Astrocyte of the hippocampus (primary cell): ENCODE data around the gene GNA14.
"Not testable (repeated sequence)": the region's sequence is repeated elsewhere in the genome, so short reads cannot be mapped to it uniquely, and the experiment has no call there.

Source experiments
- DNase-seq: peaks from one replicate; pipeline ENCODE4 v3.0.0; 2011; ENCODE audit warnings: low read depth, low spot score

Gene GNA14

DNA sequence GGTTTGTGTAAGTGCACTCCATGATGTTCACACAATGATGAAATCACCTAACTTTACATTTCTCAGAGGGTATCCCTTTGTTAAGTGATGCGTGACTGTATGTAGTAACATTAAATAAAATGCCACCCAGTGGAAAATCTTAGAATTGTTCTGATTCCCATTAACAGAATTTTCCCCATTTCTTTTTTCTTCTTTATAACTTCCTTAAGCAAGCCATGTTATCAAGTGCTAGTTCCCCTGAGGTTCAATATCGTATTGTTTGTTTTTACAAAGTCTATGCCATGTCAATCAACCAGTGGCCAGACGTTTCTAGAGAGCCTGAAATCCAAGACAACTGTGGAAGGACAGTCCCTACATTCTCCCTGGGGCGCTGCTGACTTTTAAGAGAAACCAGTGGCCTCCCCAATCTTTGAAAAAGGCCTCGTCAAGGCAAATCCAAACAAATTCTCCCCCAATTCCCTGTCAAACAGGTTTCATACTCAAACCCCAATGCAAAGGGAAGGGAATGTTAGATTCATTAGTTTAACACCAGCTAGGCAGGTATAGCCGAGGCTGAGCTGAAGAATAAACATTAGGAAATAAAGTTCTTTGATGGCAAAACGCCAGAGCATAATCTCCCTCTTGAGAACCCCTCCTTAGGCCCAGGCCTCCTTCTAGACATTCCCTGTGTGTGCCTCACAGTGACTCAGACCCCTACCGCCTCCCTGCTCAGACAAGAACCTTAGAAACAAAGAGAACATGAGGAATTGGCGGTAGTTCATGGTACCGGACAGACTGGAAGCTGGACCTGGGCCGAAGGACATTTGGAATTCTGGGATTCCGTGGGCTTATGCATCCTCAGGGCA, 198.7 kb downstream of the GNA14 start:
- DNase-seq = peak; percentile 86

DNA sequence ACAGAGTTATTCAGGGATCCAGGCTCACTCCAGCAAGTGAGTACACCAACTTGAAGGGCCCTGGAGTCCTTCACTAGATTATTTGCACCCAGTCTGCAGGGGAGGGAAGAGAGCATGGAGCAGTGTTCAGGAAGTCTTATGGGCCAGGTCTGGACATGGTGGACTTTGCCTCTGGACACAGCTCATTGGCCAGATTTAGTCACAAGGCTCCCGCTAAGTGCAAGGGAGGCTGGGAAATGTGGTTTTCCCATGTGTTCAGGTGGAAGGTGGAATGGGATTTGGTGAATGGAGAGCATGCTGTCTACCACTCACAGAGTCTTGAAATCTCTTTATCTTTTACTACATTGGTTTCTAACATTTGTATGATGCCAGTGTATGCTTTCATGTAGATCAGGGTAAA, 200.5 kb downstream of the GNA14 start:
- DNase-seq = no peak

DNA sequence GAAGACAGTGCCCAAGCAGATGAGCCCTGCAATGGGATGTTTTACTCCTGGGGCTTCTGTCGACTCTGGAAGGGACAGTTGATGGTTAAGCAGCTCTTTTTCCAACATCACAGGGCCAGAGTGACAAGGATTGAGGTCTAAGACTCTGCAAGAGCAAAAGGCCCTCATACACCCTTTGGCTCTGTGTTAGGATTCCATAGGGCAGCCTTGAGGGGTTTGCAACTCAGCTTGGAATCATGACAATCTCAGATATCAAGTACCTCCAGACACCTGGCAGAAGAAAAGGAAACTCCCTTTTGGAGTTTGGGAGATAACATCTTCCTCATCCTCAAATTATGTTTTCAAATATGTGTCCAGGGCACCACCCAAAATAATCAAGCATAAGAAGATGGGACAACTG, 205.7 kb downstream of the GNA14 start:
- no peak for DNase-seq

DNA sequence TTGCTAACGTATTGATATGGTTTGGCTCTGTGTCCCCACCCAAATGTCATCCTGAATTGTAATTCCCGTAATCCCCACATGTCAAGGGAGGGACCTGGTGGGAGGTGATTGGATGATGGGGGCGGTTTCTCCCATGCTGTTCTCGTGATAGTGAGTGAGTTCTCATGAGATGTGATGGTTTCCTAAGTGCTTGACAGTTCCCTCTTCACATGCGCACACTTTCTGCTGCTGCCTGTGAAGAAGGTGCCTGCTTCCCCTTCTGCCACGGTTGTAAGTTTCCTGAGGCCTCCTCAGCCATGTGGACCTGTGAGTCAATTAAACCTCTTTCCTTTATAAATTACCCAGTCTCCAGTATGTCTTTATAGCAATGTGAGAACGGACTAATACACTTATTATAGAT, 207.0 kb downstream of the GNA14 start:
- DNase-seq = not testable (repeated sequence)

DNA sequence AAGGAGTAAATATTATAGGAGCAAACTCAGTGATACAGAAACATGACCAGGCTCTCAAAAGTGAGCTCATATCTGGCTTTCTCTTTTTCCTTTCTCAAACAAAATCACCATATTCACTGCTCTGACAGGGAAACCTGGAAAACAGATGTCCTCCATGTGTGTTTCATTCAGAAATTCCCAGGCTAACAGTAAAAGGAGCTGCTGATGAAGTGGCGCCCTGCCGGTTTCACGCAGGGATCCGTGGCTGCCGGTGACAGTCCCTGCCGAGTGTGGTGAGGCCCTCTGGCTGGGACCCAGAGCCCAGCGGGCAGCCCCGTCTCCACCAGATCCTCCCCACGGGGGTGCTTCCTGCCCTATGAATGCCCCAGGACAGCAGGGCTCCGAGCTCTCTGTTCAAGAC, 208.1 kb downstream of the GNA14 start:
- DNase-seq = peak; percentile 63

DNA sequence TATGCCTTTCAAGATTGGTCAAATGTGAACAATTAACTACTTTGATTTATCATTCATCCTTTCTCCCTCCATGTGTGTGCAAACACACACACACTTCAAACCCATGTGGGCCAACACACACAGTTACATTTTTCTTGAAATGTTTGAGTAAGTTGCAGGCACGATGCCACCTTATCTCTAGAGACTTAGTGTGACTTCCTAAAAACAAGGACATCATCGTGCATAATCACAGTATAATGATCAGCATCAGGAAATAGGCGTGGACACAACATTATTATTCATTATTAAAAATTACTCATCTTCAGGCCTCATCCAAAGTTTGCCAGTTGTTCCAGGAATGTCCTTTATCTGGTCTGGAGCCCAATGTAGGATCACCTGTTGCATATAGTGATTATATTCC, 209.5 kb downstream of the GNA14 start:
- DNase-seq = no peak

DNA sequence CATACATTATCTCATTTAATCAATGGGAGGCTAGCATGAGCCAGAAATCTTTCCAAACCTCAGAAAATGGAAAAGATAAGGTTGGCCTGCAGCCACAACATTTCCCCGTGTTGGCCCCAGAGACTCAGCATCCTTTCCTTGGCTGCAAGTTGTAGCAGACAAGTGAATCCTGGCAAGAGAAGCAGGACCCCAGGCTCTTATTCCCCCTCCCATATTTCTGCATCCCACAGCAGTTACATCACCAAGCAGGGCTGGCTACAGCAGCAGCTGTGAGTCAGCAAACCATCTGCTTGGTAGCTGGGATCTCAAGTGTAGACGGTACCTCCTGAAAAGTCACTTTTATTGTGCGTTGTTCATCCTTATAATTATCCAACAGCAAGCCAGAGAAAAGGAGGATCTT, 212.4 kb downstream of the GNA14 start:
- peak; percentile 55 for DNase-seq

DNA sequence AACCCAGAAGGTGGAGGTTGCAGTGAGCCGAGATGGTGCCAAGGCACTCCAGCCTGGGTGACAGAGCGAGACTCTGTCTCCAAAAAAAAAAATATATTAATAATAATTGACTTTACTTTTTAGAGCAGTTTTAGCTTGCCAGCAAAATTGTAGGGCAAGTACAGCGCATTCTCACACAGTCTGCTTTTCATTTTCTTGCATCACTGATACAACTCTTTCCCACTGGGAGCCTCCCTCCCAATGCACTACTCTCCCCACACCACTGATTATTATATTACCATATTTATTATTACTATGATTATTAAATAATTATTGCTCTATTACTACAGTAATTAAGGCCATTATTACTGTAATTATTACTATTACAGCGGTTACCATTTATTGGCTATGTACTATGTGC, 212.8 kb downstream of the GNA14 start:
- no peak for DNase-seq

DNA sequence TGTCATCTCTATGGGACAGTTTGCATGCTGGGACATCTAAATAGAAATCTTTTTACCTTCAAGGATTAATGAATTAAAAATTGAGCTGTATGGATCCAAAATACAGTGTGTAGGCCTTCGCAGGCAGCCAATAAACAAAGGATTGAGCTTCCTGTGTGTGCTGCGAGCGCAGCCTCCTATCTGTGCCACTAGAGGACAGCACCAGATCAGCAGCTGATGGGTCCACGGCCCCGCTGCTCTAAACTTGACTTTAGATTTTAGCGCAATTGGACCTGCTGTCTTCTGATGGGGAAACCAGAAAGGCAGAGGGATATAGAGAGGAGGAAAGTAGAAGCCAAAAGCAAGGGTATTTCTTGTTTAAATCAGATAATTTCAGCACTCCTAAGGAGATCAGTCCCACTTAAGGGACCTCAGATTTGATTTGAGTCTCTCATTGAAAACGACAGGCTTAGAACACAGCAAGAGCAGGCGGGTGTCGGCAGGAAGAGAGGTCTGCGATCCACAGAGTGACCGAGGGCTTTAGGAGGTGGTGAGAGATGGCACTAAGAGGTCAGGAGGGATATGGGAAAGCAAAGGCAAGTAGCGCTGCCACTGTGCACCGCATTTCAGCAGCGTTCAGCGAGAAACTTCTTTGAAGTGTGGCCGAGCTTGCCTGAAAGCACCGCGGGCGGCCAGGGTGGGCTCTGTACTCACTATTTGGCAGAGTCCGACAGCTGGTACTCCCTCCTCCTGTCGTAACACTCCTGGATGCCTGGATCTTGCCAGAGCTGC, 214.3 kb downstream of the GNA14 start:
- DNase-seq = peak; percentile 86

DNA sequence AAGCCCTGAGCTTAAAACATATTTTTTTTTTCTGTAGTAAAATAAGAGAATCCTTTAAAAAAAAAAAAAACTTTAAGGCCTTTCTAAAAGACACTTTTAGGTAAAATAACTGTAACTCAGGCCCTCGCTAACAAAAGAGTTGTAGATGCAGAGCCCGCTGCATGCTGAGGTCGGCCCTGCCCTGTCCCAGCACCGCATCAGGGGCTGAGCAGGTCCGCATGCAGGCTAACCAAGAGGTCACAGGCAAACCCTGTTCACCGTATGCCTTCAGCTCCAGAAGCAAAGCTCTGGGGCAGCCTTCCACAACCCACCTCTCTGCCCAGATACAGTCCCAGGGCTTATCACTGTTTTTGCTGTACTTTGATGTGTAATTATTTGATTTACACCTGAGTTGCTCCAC, 216.1 kb downstream of the GNA14 start:
- DNase-seq = no peak

DNA sequence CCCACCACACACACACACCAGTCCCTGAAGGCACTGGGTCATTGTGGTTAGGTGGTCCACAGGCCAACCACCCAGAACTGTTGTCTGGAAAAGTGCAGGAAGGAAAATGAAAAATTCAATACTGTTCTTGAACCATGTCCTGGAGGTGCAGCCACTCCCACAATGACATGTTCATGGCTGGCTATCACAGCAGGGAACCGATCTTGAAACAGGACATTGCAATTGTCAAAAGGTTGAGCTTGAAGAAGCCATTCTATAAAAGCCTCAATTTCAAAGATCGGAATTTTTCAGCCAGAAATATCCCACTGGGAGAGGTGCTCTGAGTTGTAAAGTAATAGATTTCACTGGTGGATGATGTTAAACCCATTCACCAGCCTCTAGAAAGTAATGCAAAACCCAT, 218.2 kb downstream of the GNA14 start:
- DNase-seq = no peak

DNA sequence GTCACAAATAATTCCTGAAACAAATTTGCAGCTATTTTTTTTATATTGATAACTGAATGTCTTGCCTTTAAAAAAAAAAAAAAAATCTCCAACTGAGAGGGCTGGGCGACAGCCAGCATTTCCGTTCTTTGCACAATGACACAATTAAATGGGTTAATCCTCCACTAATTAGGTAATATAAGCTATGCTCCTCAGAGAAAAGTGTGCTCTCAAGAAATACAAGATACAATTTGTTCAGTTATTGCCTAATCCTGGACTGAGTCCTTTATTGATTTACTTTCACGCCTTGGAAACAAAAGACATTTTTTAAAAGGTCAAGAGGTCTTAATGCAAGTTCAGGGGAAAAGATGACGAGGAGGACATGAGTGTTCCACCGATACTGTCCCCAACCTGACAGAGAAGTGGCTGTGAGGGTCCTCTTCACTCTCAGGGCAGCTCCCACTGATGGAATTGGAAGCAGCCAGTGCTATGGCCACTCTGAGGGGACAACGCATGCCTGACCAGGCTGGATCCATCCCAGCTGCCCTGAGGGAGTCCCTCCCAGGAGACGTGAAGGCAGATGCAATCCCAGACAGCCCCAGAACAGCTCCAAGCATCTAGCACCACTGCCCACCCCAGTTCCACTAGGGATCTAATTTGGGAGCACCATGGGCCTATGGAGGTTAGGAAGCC, 220.7 kb downstream of the GNA14 start:
- no peak for DNase-seq

DNA sequence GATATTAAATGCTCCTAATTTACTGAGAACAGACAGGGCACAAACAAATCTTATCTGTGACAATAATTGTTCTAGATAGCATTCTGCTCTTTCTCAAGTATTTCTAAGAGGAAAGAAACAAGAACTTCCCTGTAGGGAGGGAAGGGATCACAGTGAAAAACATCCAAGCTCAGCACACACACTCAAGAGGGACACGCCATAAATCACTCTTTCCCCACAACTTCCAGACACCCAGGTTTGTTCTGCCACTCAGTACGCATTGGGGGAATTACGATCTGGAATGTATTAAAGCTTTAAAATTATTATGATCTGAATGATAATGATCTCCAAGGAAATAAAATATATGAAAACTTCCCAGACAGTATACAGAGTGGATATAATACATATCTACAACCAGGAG, 221.4 kb downstream of the GNA14 start:
- no peak for DNase-seq

DNA sequence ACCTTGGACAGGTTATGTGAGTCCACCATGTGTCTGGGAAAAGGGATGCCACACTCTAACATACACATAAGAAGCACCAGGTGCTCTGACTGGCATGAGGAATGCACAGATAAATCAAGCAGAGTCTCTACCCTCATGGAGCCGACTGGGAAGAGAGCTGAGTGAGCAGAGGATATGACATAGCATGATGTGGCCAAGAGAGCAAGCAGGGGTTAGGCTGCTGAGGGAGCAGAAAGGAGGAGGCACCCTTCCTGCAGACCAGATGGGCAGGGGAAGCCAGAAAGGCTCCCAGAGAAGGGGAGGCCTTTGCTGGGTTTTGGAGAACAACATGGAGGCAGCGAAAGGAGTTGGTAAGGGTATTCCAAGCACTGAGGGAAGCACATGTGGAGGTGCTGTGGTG, 223.1 kb downstream of the GNA14 start:
- DNase-seq = no peak

DNA sequence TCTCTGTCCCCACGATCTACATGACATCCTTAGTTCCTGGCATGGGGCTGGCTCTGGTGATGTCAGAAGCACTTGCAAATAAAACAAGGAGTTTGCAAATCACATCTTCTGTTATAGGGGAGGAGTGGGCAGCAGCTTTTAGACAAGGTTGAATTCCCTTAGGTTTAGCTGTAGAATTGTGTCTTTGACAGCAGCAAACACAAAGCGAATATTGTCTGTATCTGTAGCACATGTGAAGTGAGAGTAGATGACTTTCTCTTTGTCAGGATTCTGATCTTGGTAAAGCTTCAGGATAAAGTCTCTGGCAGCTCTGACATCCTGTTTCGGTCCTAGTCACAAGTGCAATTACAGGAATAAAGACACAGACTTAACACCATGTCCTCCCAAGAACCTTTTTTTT, 224.3 kb downstream of the GNA14 start:
- DNase-seq = no peak

DNA sequence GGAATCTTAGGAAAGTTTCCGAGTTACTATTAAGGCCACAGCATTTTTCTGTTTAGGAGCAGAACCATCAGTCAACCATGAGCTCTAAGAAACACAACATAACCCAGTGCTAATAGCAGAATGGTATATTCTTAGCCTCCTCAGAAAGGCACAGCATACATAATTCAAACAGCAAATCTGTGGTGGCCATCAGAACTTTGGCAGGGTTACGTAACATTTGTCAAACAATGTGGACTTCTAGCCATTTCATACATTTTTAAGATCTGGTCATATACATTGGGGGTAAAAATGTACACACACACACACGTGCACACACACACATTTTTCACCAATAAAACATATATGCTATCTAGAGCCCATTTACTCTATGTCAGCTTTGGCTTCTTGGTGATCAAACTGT, 225.2 kb downstream of the GNA14 start:
- DNase-seq = no peak

DNA sequence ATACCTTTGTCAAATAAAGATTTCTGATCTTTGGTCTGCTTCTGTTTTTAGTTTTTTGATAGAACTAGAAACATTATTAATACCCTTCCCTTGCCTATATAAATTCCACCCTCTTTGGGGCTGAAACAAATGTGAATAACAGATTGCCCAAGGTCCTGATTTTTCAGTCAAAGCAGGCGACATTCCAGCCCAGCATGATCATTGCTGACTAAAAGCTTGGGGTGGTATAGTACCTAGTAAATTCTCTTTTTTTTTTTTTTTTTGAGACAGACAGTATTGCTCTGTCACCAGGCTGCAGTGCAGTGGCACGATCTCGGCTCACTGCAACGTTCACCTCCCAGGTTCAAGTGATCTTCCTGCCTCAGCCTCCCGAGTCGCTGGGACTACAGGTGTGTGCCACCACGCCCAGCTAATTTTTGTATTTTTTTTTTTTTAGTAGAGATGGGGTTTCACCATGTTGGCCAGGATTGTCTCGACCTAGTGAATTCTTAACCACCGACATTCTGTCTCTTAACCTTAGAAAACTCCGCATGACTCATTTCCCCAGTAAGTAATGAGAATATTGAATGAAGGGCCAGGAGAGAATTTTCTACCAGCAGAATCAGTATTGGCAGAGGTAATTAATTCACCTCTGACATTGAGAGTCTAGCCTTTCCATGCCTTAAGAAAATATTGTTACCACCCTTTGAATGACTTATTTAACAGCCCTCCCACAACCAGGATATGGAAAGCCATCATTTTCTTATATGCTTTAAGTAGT, 226.4 kb downstream of the GNA14 start:
- DNase-seq = peak; percentile 35

DNA sequence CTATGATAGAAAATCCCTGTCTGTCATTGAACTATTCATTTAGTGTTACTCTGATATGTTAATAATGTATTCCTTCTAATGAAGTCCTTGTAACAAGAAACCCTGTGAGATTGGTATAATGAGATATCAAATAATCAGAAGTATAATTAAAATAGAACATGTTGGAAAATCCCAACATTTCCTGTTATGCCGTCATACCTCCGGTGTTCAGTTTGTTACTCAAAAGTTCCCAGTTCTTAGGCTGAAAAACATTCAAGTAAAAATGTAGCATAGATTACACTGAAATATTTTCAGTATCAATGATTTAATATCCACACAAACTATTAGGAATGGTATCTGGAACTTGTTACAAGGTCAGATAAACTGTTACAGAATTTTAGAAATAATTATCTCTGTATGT, 227.5 kb downstream of the GNA14 start:
- no peak for DNase-seq

DNA sequence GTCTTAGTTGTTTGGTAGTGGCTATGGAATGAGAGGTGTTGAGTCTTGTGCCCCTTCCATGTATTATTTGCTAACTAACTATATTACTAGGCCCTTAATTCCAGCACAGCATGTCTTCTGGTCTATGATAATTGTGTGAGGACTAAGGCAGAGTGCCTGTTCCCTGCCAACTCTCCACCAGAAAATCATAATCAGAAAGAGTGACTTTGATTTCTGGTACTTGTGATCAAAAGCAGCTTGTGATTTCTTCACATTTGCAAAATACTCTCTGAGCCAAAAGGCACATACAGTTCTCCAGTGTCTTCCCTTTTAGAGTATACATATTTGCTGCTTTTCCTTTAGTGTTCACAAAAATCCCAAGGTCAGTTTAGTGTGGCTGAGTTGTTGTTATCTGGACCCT, 229.9 kb downstream of the GNA14 start:
- DNase-seq = no peak

DNA sequence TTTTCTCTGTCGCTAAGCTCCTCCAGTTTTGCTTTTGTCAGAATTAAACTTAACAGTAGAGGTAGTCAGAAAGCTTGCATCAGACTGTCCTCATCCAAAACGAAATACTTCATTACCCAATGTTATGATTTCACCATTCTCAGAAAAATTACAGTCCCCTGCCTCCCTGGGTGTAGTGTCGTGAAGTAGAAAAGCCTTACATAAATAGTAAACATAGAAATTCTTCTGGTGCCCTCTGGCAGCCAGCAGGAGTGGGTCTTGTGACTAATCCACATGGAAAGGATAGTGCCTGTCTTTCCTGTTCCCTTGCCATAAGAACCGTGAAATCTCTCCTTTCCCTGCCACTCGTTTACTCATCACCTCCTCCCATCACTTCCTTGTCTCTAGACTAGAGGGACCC, 230.6 kb downstream of the GNA14 start:
- peak; percentile 35 for DNase-seq

DNA sequence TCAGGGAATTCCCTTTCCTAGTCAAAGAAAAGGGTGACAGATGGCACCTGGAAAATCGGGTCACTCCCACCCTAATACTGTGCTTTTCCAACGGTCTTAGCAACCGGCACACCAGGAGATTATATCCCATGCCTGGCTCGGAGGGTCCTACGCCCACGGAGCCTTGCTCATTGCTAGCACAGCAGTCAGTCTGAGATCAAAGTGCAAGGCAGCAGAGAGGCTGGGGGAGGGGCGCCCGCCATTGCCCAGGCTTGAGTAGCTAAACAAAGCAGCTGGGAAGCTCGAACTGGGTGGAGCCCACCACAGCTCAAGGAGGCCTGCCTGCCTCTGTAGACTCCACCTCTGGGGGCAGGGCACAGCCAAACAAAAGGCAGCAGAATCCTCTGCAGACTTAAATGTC, 239.6 kb downstream of the GNA14 start:
- DNase-seq = not testable (repeated sequence)

DNA sequence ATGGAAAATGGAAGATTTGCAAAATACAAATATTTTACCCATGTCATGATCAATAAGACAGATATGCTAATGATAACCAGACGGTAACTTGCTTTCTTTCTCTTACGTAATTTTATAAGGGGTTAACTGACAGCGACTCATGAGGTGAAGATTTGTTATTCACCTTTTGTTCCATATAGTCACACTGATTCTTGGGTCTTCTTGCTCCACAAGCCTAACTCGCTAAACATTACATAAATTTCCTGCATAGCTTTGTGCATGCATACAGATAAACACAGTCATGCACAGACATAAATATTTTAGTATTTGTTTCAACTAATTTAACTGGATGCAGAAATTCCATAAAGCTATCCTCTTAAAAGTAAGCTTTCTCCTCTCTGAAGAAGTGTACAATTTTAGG, 244.9 kb downstream of the GNA14 start:
- no peak for DNase-seq
